Esophagus squamous epithelium (tissue), 5 donors: ENCODE data around the gene PLXNA3. TPM values are rescaled to one million over a fixed set of nuclear protein-coding genes. Genes with fewer than 3 reads are reported as not detected.

Experiments used
- DNase-seq: peaks from one replicate; lab custom pipeline; 2025; lab: John Stamatoyannopoulos, UW
- H3K27ac ChIP-seq, 4 donors: fragments of 200-600 bp; sonication (generic); one replicate each; pipeline ENCODE4 v1.5.1; 2016 to 2019; ENCODE audit warnings: mild to moderate bottlenecking in 1 of 4
- H3K27me3 ChIP-seq, 4 donors: fragments of 200-600 bp; sonication (generic); 1 replicate in 3 of 4; 2 replicates in 1 of 4; pipeline versions ENCODE4 v1.5.1 to v1.6.0; 2017 to 2021; ENCODE audit warnings: antibody characterized with exemption in 1 of 4
- H3K36me3 ChIP-seq, 3 donors: fragments of 200-600 bp; sonication (generic); one replicate each; pipeline ENCODE4 v1.5.1; 2016 to 2019
- H3K4me1 ChIP-seq, 3 donors: fragments of 200-600 bp; sonication (generic); one replicate each; pipeline ENCODE4 v1.5.1; 2017 to 2019
- H3K4me3 ChIP-seq, 4 donors: fragments of 200-600 bp; sonication (generic); 1 replicate in 3 of 4; 2 replicates in 1 of 4; pipeline ENCODE4 v1.5.1; 2016 to 2019; ENCODE audit warnings: mild to moderate bottlenecking in 2 of 4, moderate library complexity in 1 of 4
- H3K9me3 ChIP-seq, 3 donors: fragments of 200-600 bp; sonication (generic); one replicate each; pipeline ENCODE4 v1.5.1; 2016 to 2019
- CTCF ChIP-seq, 6 experiments: fragments of 450-650 bp in 4 of 6; fragments of 200-600 bp in 2 of 6; sonication (generic) in 2 of 6; IDR thresholded peaks; one replicate each; pipeline ENCODE4 v1.5.1; 2016 to 2019; ENCODE audit warnings: antibody characterized with exemption in 6 of 6, mild to moderate bottlenecking in 4 of 6, moderate library complexity in 4 of 6
- POLR2A ChIP-seq, 4 donors: fragments of 450-650 bp; IDR thresholded peaks; one replicate each; pipeline ENCODE4 v1.6.1; 2017; ENCODE audit warnings: antibody characterized with exemption in 4 of 4, mild to moderate bottlenecking in 4 of 4, moderate library complexity in 3 of 4
- WGBS, 2 donors: methylation state at CpG; one replicate each; pipeline ENCODE4 v1.1.5; 2018; 5-methylcytosine and 5-hydroxymethylcytosine counted together
- intact Hi-C: fragments of 100-400 bp; cut with DNase I; formaldehyde crosslinking; loops from one replicate; pipeline ENCODE4 v1.15.0; 2022
- total RNA-seq, 4 donors: library from RNA; depleted of rRNA; stranded (reverse); fragments of >200 nt; gene quantifications; one replicate each; pipeline ENCODE4 v1.1.0, GENCODE V29; 2016
- donor health status: DM: yes; HTN: yes; CAD: no.

Gene PLXNA3
- total RNA-seq, 4 donors from 2014 or later, result 4.4 to 5.9 (median 5.4) TPM

- intact Hi-C loops, result no loop called here
- WGBS, 2 donors, result 74 to 90% methylated on average over 3 to 5 of the region's 7 CpGs
- no peak overlapping the region for H3K27ac ChIP-seq
- H3K36me3 ChIP-seq, result peaks cover 0 to 29% (median 0%) of the 10 kb centered on the region in 3 donors
- no peak for TF ChIP-seq CTCF (IDR thresholded peaks at IDR 0.05)
- no peak for TF ChIP-seq POLR2A (IDR thresholded peaks at IDR 0.05)
- no peak overlapping the region for H3K4me3 ChIP-seq
- peaks cover 0 to 10% (median 0%) of the 10 kb centered on the region in 3 donors for H3K4me1 ChIP-seq
- H3K27me3 ChIP-seq, result no peaks in the 10 kb centered on the region
- no peak for DNase-seq
- no peaks in the 10 kb centered on the region for H3K9me3 ChIP-seq
Observed at GRCh38 chrX:154473683-154474082, 15.6 kb downstream of the PLXNA3 start.

GRCh38 chrX:154476821-154477220 is 18.7 kb downstream of the PLXNA3 start:
- H3K4me1 ChIP-seq, result peaks cover 0 to 18% (median 0%) of the 10 kb centered on the region in 3 donors
- no peaks in the 10 kb centered on the region for H3K9me3 ChIP-seq
- H3K27me3 ChIP-seq, result no peaks in the 10 kb centered on the region
- WGBS, 2 donors, result 64 to 78% methylated on average over 7 to 8 of the region's 8 CpGs
- TF ChIP-seq POLR2A (IDR thresholded peaks at IDR 0.05) (no peak), CTCF (IDR thresholded peaks at IDR 0.05) (no peak)
- no peak overlapping the region for H3K27ac ChIP-seq
- no peak overlapping the region for H3K4me3 ChIP-seq
- no peak for DNase-seq
- intact Hi-C loops, result no loop called here
- no peaks in the 10 kb centered on the region for H3K36me3 ChIP-seq

GRCh38 chrX:154477891-154478477 is 19.9 kb downstream of the PLXNA3 start:
- DNase-seq, result no peak
- 64% methylated on average over 21 of the region's 24 CpGs; no CpG with 5 or more reads in 1 of the 2 donors for WGBS, 2 donors
- TF ChIP-seq POLR2A (IDR thresholded peaks at IDR 0.05), result no peak
- TF ChIP-seq CTCF (IDR thresholded peaks at IDR 0.05), result no peak
- Histone ChIP-seq H3K36me3 (no peaks in the 10 kb centered on the region), H3K4me1 (peaks cover 0 to 18% (median 0%) of the 10 kb centered on the region in 3 donors), H3K27ac (peak overlapping the region; percentile 75 to 87 (median 82)), H3K27me3 (no peaks in the 10 kb centered on the region), H3K9me3 (no peaks in the 10 kb centered on the region), H3K4me3 (peak overlapping the region; percentile 45 to 70 (median 53))
- intact Hi-C loops, result no loop called here

- WGBS, 2 donors, result 72% methylated on average over 3 of the region's 85 CpGs; no CpG with 5 or more reads in 1 of the 2 donors
- H3K9me3 ChIP-seq, result no peaks in the 10 kb centered on the region
- peak within 1 kb of the TSS; percentile 75 to 87 (median 82) for H3K27ac ChIP-seq
- H3K27me3 ChIP-seq, result no peaks in the 10 kb centered on the region
- intact Hi-C loops, result no loop called here
- TF ChIP-seq POLR2A (IDR thresholded peaks at IDR 0.05) (peak in 2 of 4 donors; percentile 38 to 58), CTCF (IDR thresholded peaks at IDR 0.05) (no peak)
- DNase-seq, result peak; percentile 42
- H3K4me3 ChIP-seq, result peak within 1 kb of the TSS; percentile 45 to 70 (median 53)
- peaks cover 0 to 7% (median 0%) of the 10 kb centered on the region in 3 donors for H3K36me3 ChIP-seq
- H3K4me1 ChIP-seq, result peaks cover 0 to 20% (median 0%) of the 10 kb centered on the region in 3 donors
Observed at GRCh38 chrX:154478728-154479622, 20.9 kb downstream of the PLXNA3 start, which contains the start of gene LAGE3. Gene LAGE3, minus strand, starts transcription at chrX:154479281. Its CDS starts 366 bp downstream, at chrX:154478915.
